CD14-positive monocyte (primary cell): ENCODE data around the gene AKAP9. TPM values are rescaled to one million over a fixed set of nuclear protein-coding genes. Genes with fewer than 3 reads are reported as not detected.

ENCODE experiments used
- DNase-seq, 3 donors: peaks; one replicate each; pipeline ENCODE4 v3.0.0-alpha.2; 2011 to 2022
- H2AFZ ChIP-seq: 2 replicates; pipeline ENCODE4 v1.6.0; 2012; ENCODE audit warnings: mild to moderate bottlenecking, low read depth, low read length, inconsistent platforms; ENCODE audit not compliant: insufficient read depth, poor library complexity, severe bottlenecking
- H3K27ac ChIP-seq, 2 donors: 1 replicate in 1 of 2; 2 replicates in 1 of 2; pipeline ENCODE4 v1.5.1; 2012 to 2013; ENCODE audit warnings: low read length in 2 of 2, control low read depth in 1 of 2, inconsistent platforms in 1 of 2, low read depth in 1 of 2, mild to moderate bottlenecking in 1 of 2
- H3K27me3 ChIP-seq, 2 donors: one replicate each; pipeline versions ENCODE4 v1.6.0 to v1.6.1; 2011 to 2013; ENCODE audit warnings: low read length in 2 of 2; ENCODE audit not compliant: control insufficient read depth in 2 of 2, insufficient read depth in 2 of 2
- H3K36me3 ChIP-seq, 2 donors: replicated peaks in 1 of 2; 1 replicate in 1 of 2; 2 replicates in 1 of 2; pipeline versions ENCODE4 v1.5.1 to v1.6.1; 2012 to 2013; ENCODE audit warnings: low read length in 2 of 2, control low read depth in 1 of 2, inconsistent platforms in 1 of 2, mild to moderate bottlenecking in 1 of 2; ENCODE audit not compliant: insufficient read depth in 2 of 2, control insufficient read depth in 1 of 2
- H3K4me1 ChIP-seq, 2 donors: 1 replicate in 1 of 2; 2 replicates in 1 of 2; pipeline versions ENCODE4 v1.5.1 to v1.6.1; 2012 to 2013; ENCODE audit warnings: low read length in 2 of 2, control low read depth in 1 of 2, inconsistent platforms in 1 of 2, mild to moderate bottlenecking in 1 of 2, moderate library complexity in 1 of 2; ENCODE audit not compliant: insufficient read depth in 2 of 2, control insufficient read depth in 1 of 2
- H3K4me2 ChIP-seq: replicated peaks from 2 replicates; pipeline ENCODE3; 2012; ENCODE audit warnings: low read length, moderate library complexity, mild to moderate bottlenecking; ENCODE audit not compliant: poor library complexity, severe bottlenecking; ENCODE audit errors: extremely low read depth
- H3K4me3 ChIP-seq, 3 experiments: fragments of 200-600 bp in 1 of 3; sonication (generic) in 1 of 3; replicated peaks in 1 of 3; 1 replicate in 2 of 3; 2 replicates in 1 of 3; pipeline ENCODE4 v1.5.1; 2011 to 2013; ENCODE audit warnings: low read length in 3 of 3, mild to moderate bottlenecking in 3 of 3, control low read depth in 2 of 3, low read depth in 2 of 3, inconsistent platforms in 1 of 3, moderate library complexity in 1 of 3
- H3K79me2 ChIP-seq: 2 replicates; pipeline ENCODE4 v1.6.0; 2012; ENCODE audit warnings: mild to moderate bottlenecking, control low read depth, inconsistent platforms, low read length, moderate library complexity; ENCODE audit not compliant: insufficient read depth
- H3K9ac ChIP-seq: 2 replicates; pipeline ENCODE4 v1.6.0; 2017; ENCODE audit warnings: low read length, mild to moderate bottlenecking; ENCODE audit not compliant: insufficient read depth, poor library complexity, severe bottlenecking
- H3K9me3 ChIP-seq, 2 donors: replicated peaks in 1 of 2; 1 replicate in 1 of 2; 2 replicates in 1 of 2; pipeline versions ENCODE4 v1.5.1 to v1.6.1; 2012 to 2013; ENCODE audit warnings: low read length in 2 of 2, control low read depth in 1 of 2; ENCODE audit not compliant: control insufficient read depth in 1 of 2, insufficient read depth in 1 of 2
- H4K20me1 ChIP-seq: 2 replicates; pipeline ENCODE4 v1.6.0; 2012; ENCODE audit warnings: mild to moderate bottlenecking, low read length, control low read depth, moderate library complexity; ENCODE audit not compliant: insufficient read depth
- H3K27ac Mint-ChIP-seq, 7 donors: one replicate each; pipeline ENCODE4 v1.8.0; 2020; ENCODE audit warnings: mild to moderate bottlenecking in 7 of 7, mixed read lengths in 7 of 7, moderate library complexity in 6 of 7, inconsistent platforms in 2 of 7
- H3K27me3 Mint-ChIP-seq, 3 donors: one replicate each; pipeline ENCODE4 v1.8.0; 2021 to 2022; ENCODE audit warnings: low read depth in 3 of 3, mild to moderate bottlenecking in 3 of 3, mixed read lengths in 3 of 3, moderate library complexity in 3 of 3, inconsistent platforms in 1 of 3
- H3K36me3 Mint-ChIP-seq, 2 donors: one replicate each; pipeline ENCODE4 v1.8.0; 2020; ENCODE audit warnings: mixed read lengths in 2 of 2, inconsistent platforms in 1 of 2, mild to moderate bottlenecking in 1 of 2
- H3K4me1 Mint-ChIP-seq: one replicate; pipeline ENCODE4 v1.8.0; 2020; ENCODE audit warnings: mild to moderate bottlenecking, mixed read lengths
- H3K4me3 Mint-ChIP-seq, 2 donors: one replicate each; pipeline ENCODE4 v1.8.0; 2020; ENCODE audit warnings: mild to moderate bottlenecking in 2 of 2, mixed read lengths in 2 of 2, moderate library complexity in 1 of 2
- H3K9me3 Mint-ChIP-seq, 7 donors: one replicate each; pipeline ENCODE4 v1.8.0; 2020 to 2022; ENCODE audit warnings: mixed read lengths in 7 of 7, mild to moderate bottlenecking in 6 of 7, moderate library complexity in 6 of 7, inconsistent platforms in 2 of 7
- WGBS: methylation state at CpG from one replicate; pipeline ENCODE4 v1.1.5; 2013; ENCODE audit warnings: missing lambda C conversion rate; ENCODE audit not compliant: insufficient coverage; 5-methylcytosine and 5-hydroxymethylcytosine counted together
- intact Hi-C, 2 donors: fragments of 100-400 bp; cut with micrococcal nuclease; formaldehyde crosslinking; loops; one replicate each; pipeline versions ENCODE4 v1.15.0 to v1.15.1; 2023
- polyA plus RNA-seq, 3 donors: library from polyadenylated mRNA; depleted of rRNA in 1 of 3; unstranded in 2 of 3; stranded (reverse) in 1 of 3; fragments of 300-500 nt in 2 of 3; fragments of >200 nt in 1 of 3; fragmentation: Illumina TruSeq in 2 of 3; gene quantifications; 1 replicate in 2 of 3; 2 replicates in 1 of 3; pipeline ENCODE4 v1.2.3, GENCODE V29; 2012 to 2021
- TF ChIP-seq, protein P1 (sequence below): fragments of 200-600 bp; IDR thresholded peaks from one replicate; pipeline ENCODE4 v1.8.0; 2022; ENCODE audit warnings: antibody characterized with exemption, mild to moderate bottlenecking

The AKAP9 gene
- polyA plus RNA-seq, 3 donors = 1.5 to 23.3 (median 7.3) TPM

GRCh38 chr7:91973639-91974038 lies 33.0 kb downstream of the AKAP9 start:
- 100% methylated on average over 1 of the region's 5 CpGs for WGBS
- H3K4me2 ChIP-seq = no peak overlapping the region
- peaks cover 0 to 2% (median 0%) of the 10 kb centered on the region in 7 donors for H3K9me3 Mint-ChIP-seq
- H3K9me3 ChIP-seq = no peaks in the 10 kb centered on the region
- H3K36me3 ChIP-seq = peaks cover 22 to 36% of the 10 kb centered on the region in 2 donors
- H4K20me1 ChIP-seq = peaks cover 37% of the 10 kb centered on the region
- intact Hi-C loops = no loop called here
- H3K27ac ChIP-seq = no peak overlapping the region
- H3K4me1 ChIP-seq = peaks cover 0 to 4% of the 10 kb centered on the region in 2 donors
- no peak overlapping the region for H3K4me3 ChIP-seq
- peaks cover 10% of the 10 kb centered on the region for H3K4me1 Mint-ChIP-seq
- H3K27ac Mint-ChIP-seq = no peak overlapping the region
- H2AFZ ChIP-seq = no peak overlapping the region
- peaks cover 48% of the 10 kb centered on the region for H3K79me2 ChIP-seq
- no peak overlapping the region for H3K9ac ChIP-seq
- no peak overlapping the region for H3K4me3 Mint-ChIP-seq
- DNase-seq = no peak
- TF ChIP-seq, protein P1, sequence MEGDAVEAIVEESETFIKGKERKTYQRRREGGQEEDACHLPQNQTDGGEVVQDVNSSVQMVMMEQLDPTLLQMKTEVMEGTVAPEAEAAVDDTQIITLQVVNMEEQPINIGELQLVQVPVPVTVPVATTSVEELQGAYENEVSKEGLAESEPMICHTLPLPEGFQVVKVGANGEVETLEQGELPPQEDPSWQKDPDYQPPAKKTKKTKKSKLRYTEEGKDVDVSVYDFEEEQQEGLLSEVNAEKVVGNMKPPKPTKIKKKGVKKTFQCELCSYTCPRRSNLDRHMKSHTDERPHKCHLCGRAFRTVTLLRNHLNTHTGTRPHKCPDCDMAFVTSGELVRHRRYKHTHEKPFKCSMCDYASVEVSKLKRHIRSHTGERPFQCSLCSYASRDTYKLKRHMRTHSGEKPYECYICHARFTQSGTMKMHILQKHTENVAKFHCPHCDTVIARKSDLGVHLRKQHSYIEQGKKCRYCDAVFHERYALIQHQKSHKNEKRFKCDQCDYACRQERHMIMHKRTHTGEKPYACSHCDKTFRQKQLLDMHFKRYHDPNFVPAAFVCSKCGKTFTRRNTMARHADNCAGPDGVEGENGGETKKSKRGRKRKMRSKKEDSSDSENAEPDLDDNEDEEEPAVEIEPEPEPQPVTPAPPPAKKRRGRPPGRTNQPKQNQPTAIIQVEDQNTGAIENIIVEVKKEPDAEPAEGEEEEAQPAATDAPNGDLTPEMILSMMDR = no peak
- peaks cover 15 to 38% of the 10 kb centered on the region in 2 donors for H3K36me3 Mint-ChIP-seq
- no peaks in the 10 kb centered on the region for H3K27me3 ChIP-seq
- peaks cover 0 to 2% (median 0%) of the 10 kb centered on the region in 3 donors for H3K27me3 Mint-ChIP-seq

GRCh38 chr7:91974066-91974465 lies 33.4 kb downstream of the AKAP9 start:
- no peak overlapping the region for H3K4me3 ChIP-seq
- Mint-ChIP-seq H3K36me3 (peaks cover 18 to 41% of the 10 kb centered on the region in 2 donors), H3K4me1 (peaks cover 10% of the 10 kb centered on the region), H3K27me3 (peaks cover 0 to 2% (median 0%) of the 10 kb centered on the region in 3 donors), H3K27ac (no peak overlapping the region), H3K9me3 (no peaks in the 10 kb centered on the region), H3K4me3 (no peak overlapping the region)
- peaks cover 0 to 4% of the 10 kb centered on the region in 2 donors for H3K4me1 ChIP-seq
- H3K27me3 ChIP-seq = no peaks in the 10 kb centered on the region
- H3K9me3 ChIP-seq = no peaks in the 10 kb centered on the region
- H3K79me2 ChIP-seq = peaks cover 44% of the 10 kb centered on the region
- intact Hi-C loops = no loop called here
- peaks cover 33% of the 10 kb centered on the region for H4K20me1 ChIP-seq
- no peak overlapping the region for H3K4me2 ChIP-seq
- H3K9ac ChIP-seq = no peak overlapping the region
- TF ChIP-seq, protein P1 = no peak
- peaks cover 24 to 36% of the 10 kb centered on the region in 2 donors for H3K36me3 ChIP-seq
- no peak overlapping the region for H2AFZ ChIP-seq
- no peak for DNase-seq
- no peak overlapping the region for H3K27ac ChIP-seq
